GM12873 (cell line): ENCODE results near the gene AMIGO1.
A peak's percentile ranks its signal among the peaks of the same experiment; 100 is the strongest.

ENCODE experiments used
- CTCF ChIP-seq: IDR thresholded peaks from 2 replicates; pipeline ENCODE4 v1.5.1; 2012; ENCODE audit warnings: low read depth, mild to moderate bottlenecking, moderate library complexity, low read length, control low read depth; ENCODE audit not compliant: insufficient read depth; ENCODE audit errors: missing control alignments

AMIGO1 gene

DNA sequence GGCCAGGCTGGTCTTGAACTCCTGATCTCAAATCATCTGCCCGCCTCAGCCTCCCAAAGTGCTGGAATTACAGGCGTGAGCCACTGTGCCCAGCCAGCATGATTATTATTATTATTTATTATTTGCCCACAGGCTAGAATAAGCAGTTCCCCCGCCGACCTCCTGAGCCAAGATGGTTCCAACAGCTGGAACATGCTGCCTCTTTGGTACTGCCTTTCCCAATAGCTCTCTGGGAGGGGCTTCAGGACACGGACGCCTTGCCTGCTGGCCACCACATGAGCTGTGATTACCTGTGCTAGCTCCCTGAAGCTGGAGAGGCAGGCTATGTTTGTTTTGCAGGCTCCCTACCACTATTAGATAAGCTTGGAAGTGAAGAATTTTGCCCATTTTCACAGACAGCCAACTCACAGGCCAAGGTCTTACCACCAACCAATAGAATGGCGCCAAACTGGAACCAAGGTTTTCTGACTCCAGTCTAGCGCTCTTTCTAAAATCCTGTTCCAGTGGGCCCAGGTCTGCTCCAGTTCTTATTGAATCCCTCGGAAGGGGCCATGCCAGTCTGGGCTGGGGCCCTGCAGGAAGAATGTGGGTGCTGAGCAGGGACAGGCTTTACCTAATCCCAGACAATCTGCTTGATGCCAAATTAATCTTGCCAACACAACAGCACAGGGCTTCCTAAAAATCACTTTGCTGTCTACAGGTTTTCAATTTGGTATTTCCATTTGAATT, 28.1 kb upstream of the AMIGO1 start:
- TF ChIP-seq CTCF, result no peak

GRCh38 chr1:109535971-109536491, 26.5 kb upstream of the AMIGO1 start:
- TF ChIP-seq CTCF, result no peak

DNA sequence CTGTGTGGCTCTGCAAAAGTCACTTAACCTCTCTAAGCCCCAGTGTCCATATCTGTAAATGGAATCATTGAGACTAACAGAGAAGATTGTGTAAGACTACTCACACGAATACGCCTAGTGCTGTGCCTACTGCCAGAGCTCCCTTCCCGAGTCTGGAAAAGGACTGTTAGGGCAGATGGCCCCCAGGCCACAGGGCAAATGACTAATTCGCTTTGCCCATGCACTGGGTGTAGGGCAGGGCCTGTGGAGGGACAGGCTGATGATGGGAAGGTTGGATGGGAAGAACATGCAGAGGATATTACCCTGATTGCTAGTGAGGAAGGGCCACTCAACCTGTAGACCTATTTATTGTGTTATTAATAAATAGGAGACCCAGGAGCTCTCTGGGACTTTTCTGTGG, 26.0 kb upstream of the AMIGO1 start:
- TF ChIP-seq CTCF, result no peak

GRCh38 chr1:109534307-109534858, 24.9 kb upstream of the AMIGO1 start:
- TF ChIP-seq CTCF, result no peak

GRCh38 chr1:109532365-109533136, 23.0 kb upstream of the AMIGO1 start:
- TF ChIP-seq CTCF, result peak; percentile 99

- TF ChIP-seq CTCF, result no peak
These were observed 22.4 kb upstream of the AMIGO1 start for GRCh38 chr1:109531826-109532364.

- no peak for TF ChIP-seq CTCF
These were observed 21.9 kb upstream of the AMIGO1 start for GRCh38 chr1:109531380-109531779.
